GM23338 (cell line): ENCODE measurements around the gene NPHS1. TPM values are rescaled to one million over a fixed set of nuclear protein-coding genes. Genes with fewer than 3 reads are reported as not detected.

Source experiments
- ATAC-seq: fragments of 200-7000 bp; cut with Tn5 transposase; 3 replicates; pipeline ENCODE4 v1.9.1; 2020
- DNase-seq: peaks from one replicate; pipeline ENCODE4 v3.0.0-alpha.2; 2015; ENCODE audit warnings: low spot score
- H2AFZ ChIP-seq: fragments of 200-600 bp; sonication (generic); 2 replicates; pipeline ENCODE4 v1.8.0; 2016; ENCODE audit warnings: antibody characterized with exemption, mild to moderate bottlenecking, moderate library complexity
- H3F3A ChIP-seq: fragments of 200-600 bp; sonication (generic); replicated peaks from 2 replicates; pipeline ENCODE4 v1.8.0; 2017; ENCODE audit warnings: antibody characterized with exemption, mixed run types, low read depth
- H3K27ac ChIP-seq: fragments of 200-600 bp; sonication (generic); 2 replicates; pipeline ENCODE4 v1.6.1; 2016; ENCODE audit warnings: low read depth
- H3K27me3 ChIP-seq: fragments of 200-600 bp; sonication (generic); 2 replicates; pipeline ENCODE4 v1.8.0; 2016; ENCODE audit warnings: mild to moderate bottlenecking, mixed run types, moderate library complexity; ENCODE audit not compliant: insufficient read depth
- H3K36me3 ChIP-seq: fragments of 200-600 bp; sonication (generic); 2 replicates; pipeline ENCODE4 v1.8.0; 2016; ENCODE audit warnings: mild to moderate bottlenecking; ENCODE audit not compliant: insufficient read depth
- H3K4me1 ChIP-seq: fragments of 200-600 bp; sonication (generic); 2 replicates; pipeline ENCODE4 v1.8.0; 2016; ENCODE audit warnings: mild to moderate bottlenecking, moderate library complexity; ENCODE audit not compliant: insufficient read depth
- H3K4me2 ChIP-seq: fragments of 200-600 bp; sonication (generic); 2 replicates; pipeline ENCODE4 v1.7.1; 2017; ENCODE audit warnings: mixed run types
- H3K4me3 ChIP-seq: fragments of 200-600 bp; sonication (generic); 2 replicates; pipeline ENCODE4 v1.6.1; 2016; ENCODE audit warnings: mixed run types
- H3K79me2 ChIP-seq: fragments of 200-600 bp; sonication (generic); replicated peaks from 2 replicates; pipeline ENCODE4 v1.8.0; 2017; ENCODE audit warnings: mild to moderate bottlenecking; ENCODE audit not compliant: insufficient read depth
- H3K9me2 ChIP-seq: fragments of 200-600 bp; sonication (generic); 2 replicates; pipeline ENCODE4 v1.8.0; 2017; ENCODE audit not compliant: insufficient read depth
- H4K20me1 ChIP-seq: fragments of 200-600 bp; sonication (generic); replicated peaks from 2 replicates; pipeline ENCODE4 v1.8.0; 2017; ENCODE audit warnings: mild to moderate bottlenecking; ENCODE audit not compliant: insufficient read depth
- H3K27ac Mint-ChIP-seq: 2 replicates; pipeline ENCODE4 v1.8.0; 2020; ENCODE audit warnings: inconsistent platforms, mild to moderate bottlenecking, moderate library complexity, mixed read lengths
- H3K27me3 Mint-ChIP-seq: 3 replicates; pipeline ENCODE4 v1.8.0; 2022; ENCODE audit warnings: low read depth, mild to moderate bottlenecking, moderate library complexity, mixed read lengths, inconsistent platforms; ENCODE audit not compliant: insufficient read depth, poor library complexity
- H3K36me3 Mint-ChIP-seq: 3 replicates; pipeline ENCODE4 v1.8.0; 2021; ENCODE audit warnings: low read depth, mild to moderate bottlenecking, inconsistent platforms, moderate library complexity, mixed read lengths
- H3K4me1 Mint-ChIP-seq: 3 replicates; pipeline ENCODE4 v1.8.0; 2020; ENCODE audit warnings: mild to moderate bottlenecking, inconsistent platforms, mixed read lengths
- H3K4me3 Mint-ChIP-seq: 3 replicates; pipeline ENCODE4 v1.8.0; 2021; ENCODE audit warnings: moderate library complexity, mild to moderate bottlenecking, inconsistent platforms, mixed read lengths
- H3K9me3 Mint-ChIP-seq: 3 replicates; pipeline ENCODE4 v1.8.0; 2020; ENCODE audit warnings: moderate library complexity, mild to moderate bottlenecking, inconsistent platforms, mixed read lengths
- EZH2 ChIP-seq: fragments of 200-600 bp; sonication (generic); IDR thresholded peaks from one replicate; pipeline ENCODE4 v1.8.0; 2017; ENCODE audit warnings: antibody characterized with exemption, mild to moderate bottlenecking, low read depth; ENCODE audit not compliant: unreplicated experiment
- NANOG ChIP-seq: IDR thresholded peaks from 2 replicates; pipeline ENCODE4 v1.6.1; 2016; ENCODE audit warnings: antibody characterized with exemption, borderline replicate concordance
- STAT1 ChIP-seq: IDR thresholded peaks from one replicate; pipeline ENCODE4 v1.6.1; 2016; ENCODE audit warnings: antibody characterized with exemption; ENCODE audit not compliant: unreplicated experiment
- ZNF331 ChIP-seq: fragments of 250-450 bp; sonication (Bioruptor Pico); IDR thresholded peaks from 2 replicates; pipeline ENCODE4 v1.5.0; 2020; ENCODE audit warnings: low read depth, mild to moderate bottlenecking, moderate library complexity
- polyA plus RNA-seq: library from polyadenylated mRNA; unstranded; fragments of >200 nt; fragmentation: Nextera tagmentation; extraction: Ambion mirVana; gene quantifications from 2 replicates; pipeline ENCODE4 v1.2.1, GENCODE V29; 2016
- total RNA-seq: library from RNA; depleted of rRNA; stranded (reverse); fragments of >200 nt; shearing (Covaris generic); gene quantifications from 2 replicates; pipeline ENCODE4 v1.2.3, GENCODE V29; 2014
- TF ChIP-seq, protein P1 (sequence below), 2 experiments: fragments of 200-600 bp in 1 of 2; sonication (generic) in 1 of 2; conservative IDR thresholded peaks; 2 replicates each; pipeline versions ENCODE4 v1.5.1 to v1.6.1; 2016 to 2017; ENCODE audit warnings: antibody characterized with exemption in 2 of 2, low read depth in 2 of 2, mild to moderate bottlenecking in 2 of 2, moderate library complexity in 1 of 2
- TF ChIP-seq, protein P2 (sequence below): IDR thresholded peaks from one replicate; pipeline ENCODE4 v1.6.1; 2018; ENCODE audit warnings: antibody characterized with exemption; ENCODE audit not compliant: unreplicated experiment

The NPHS1 gene
- total and polyA plus RNA-seq, 2 experiments from 2014 or later = 1.0 to 1.3 TPM

DNA sequence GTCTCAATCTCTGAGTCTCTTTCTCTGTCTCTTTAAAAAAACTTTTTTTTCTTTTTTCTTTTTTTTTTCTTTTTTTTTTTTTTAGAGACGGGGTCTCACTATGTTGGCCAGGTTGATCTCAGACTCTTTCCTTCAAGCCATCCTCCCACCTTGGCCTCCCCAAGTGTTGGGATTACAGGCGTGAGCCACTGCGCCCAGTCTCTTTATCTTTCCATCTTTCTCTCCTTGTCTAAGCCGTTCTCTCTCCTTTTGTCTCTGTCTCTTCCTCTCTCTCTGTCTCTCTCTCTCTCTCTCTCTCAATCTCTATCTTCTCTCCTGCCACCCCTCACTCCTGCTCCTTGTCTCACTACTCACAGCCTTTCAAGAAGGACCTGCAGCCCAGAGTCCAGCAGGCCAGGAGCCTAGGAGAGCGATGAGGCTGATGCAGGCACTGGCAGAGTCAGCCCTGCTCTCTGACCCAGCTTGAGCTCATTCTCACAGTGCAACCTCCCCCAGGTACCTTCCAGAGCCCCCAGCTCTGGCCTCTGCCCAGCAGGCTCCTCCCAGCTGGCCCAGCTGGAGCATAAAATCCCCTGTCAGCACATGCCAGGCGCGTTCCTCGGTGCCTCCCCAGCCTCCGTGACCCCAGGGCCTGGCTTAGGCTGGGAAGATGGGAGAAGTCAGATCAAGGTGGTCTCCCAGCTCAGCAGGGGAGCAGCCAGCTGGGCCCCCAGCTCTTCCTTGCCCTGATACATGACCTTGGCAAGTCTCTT, at the start of gene NPHS1 (continued):
- TF ChIP-seq, protein P1, sequence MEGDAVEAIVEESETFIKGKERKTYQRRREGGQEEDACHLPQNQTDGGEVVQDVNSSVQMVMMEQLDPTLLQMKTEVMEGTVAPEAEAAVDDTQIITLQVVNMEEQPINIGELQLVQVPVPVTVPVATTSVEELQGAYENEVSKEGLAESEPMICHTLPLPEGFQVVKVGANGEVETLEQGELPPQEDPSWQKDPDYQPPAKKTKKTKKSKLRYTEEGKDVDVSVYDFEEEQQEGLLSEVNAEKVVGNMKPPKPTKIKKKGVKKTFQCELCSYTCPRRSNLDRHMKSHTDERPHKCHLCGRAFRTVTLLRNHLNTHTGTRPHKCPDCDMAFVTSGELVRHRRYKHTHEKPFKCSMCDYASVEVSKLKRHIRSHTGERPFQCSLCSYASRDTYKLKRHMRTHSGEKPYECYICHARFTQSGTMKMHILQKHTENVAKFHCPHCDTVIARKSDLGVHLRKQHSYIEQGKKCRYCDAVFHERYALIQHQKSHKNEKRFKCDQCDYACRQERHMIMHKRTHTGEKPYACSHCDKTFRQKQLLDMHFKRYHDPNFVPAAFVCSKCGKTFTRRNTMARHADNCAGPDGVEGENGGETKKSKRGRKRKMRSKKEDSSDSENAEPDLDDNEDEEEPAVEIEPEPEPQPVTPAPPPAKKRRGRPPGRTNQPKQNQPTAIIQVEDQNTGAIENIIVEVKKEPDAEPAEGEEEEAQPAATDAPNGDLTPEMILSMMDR (conservative IDR thresholded peaks at IDR 0.05; ENCODE audit: low read depth in 2 of 2) = no peak
- TF ChIP-seq STAT1 = no peak
- no peak for TF ChIP-seq NANOG

DNA sequence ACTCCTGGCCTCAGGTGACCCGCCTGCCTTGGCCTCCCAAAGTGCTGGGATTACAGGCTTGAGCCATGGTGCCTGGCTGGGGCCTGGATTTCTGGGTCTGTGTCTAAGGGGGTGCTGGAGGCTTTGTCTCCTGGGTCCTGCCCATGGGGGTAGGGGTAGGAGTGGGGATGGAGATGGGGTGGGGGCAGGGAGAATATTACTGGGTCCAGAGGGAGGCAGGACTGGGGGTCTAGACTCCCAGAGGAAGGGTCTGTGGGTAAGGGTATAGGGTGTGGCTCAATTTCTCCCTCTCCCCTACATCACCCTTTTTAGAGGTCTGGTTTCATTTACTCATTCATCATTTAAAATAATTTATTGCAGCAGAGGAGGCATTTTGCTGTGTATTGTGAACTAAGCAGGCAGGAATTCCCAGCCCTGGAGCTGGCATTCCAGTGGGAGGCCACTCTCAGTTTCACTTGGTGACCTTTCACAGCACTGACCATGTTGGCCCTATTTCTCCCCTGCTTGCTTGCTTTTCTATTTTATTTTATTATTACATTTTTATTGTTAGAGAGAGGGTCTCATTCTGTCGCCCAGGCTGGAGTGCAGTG, 48.8 kb upstream of the NPHS1 start:
- ATAC-seq = no peak
- H3F3A ChIP-seq = peaks cover 20% of the 10 kb centered on the region; the same call in 1 of the 2 replicates
- peaks cover 23% of the 10 kb centered on the region for H3K4me1 ChIP-seq
- no peaks in the 10 kb centered on the region for H3K27me3 ChIP-seq
- H3K4me3 Mint-ChIP-seq = peak overlapping the region; percentile 95
- peaks cover 13% of the 10 kb centered on the region for H3K79me2 ChIP-seq
- H2AFZ ChIP-seq = no peak overlapping the region; the same call in 1 of the 2 replicates
- peaks cover 26% of the 10 kb centered on the region for H3K4me1 Mint-ChIP-seq
- H3K9me3 Mint-ChIP-seq = no peaks in the 10 kb centered on the region
- H3K4me3 ChIP-seq = peak overlapping the region; percentile 99
- DNase-seq = peak; percentile 21
- H3K27ac ChIP-seq = no peak overlapping the region
- TF ChIP-seq ZNF331 (no peak), EZH2 (no peak)
- TF ChIP-seq, protein P2, sequence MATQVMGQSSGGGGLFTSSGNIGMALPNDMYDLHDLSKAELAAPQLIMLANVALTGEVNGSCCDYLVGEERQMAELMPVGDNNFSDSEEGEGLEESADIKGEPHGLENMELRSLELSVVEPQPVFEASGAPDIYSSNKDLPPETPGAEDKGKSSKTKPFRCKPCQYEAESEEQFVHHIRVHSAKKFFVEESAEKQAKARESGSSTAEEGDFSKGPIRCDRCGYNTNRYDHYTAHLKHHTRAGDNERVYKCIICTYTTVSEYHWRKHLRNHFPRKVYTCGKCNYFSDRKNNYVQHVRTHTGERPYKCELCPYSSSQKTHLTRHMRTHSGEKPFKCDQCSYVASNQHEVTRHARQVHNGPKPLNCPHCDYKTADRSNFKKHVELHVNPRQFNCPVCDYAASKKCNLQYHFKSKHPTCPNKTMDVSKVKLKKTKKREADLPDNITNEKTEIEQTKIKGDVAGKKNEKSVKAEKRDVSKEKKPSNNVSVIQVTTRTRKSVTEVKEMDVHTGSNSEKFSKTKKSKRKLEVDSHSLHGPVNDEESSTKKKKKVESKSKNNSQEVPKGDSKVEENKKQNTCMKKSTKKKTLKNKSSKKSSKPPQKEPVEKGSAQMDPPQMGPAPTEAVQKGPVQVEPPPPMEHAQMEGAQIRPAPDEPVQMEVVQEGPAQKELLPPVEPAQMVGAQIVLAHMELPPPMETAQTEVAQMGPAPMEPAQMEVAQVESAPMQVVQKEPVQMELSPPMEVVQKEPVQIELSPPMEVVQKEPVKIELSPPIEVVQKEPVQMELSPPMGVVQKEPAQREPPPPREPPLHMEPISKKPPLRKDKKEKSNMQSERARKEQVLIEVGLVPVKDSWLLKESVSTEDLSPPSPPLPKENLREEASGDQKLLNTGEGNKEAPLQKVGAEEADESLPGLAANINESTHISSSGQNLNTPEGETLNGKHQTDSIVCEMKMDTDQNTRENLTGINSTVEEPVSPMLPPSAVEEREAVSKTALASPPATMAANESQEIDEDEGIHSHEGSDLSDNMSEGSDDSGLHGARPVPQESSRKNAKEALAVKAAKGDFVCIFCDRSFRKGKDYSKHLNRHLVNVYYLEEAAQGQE = no peak
- H3K36me3 ChIP-seq = peaks cover 5% of the 10 kb centered on the region; the same call in 1 of the 2 replicates
- H3K36me3 Mint-ChIP-seq = peaks cover 9% of the 10 kb centered on the region
- H3K27ac Mint-ChIP-seq = no peak overlapping the region
- H4K20me1 ChIP-seq = no peaks in the 10 kb centered on the region
- no peaks in the 10 kb centered on the region for H3K9me2 ChIP-seq
- H3K27me3 Mint-ChIP-seq = peaks cover 25% of the 10 kb centered on the region
- peak overlapping the region; percentile 96 for H3K4me2 ChIP-seq
